Measurements from ENCODE around the gene GALNT16.

GALNT16 gene

DNA sequence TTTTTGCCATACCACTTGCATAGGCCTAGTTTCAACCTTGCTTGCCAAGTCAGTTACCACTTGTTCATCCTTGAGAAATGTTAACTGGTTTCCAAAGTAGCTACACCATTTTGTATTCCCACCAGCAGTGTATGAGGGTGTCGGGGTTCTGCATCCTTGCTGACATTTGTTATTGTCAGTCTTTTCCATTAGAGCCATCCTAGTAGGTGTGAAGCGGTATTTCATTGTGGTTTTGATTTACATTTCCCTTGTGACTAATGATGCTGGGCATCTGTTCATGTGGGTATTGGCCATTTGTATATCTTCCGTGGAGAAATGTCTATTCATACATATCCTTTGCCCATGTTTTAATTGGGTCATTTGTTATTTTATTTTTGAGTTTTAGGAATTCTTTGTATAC lies 27.6 kb upstream of the GALNT16 start:
- no peak overlapping the region for H3K4me3 ChIP-seq (ENCODE audit: low read depth, low read length)
- DNase-seq (ENCODE audit: low read depth): no peak
- TF ChIP-seq, protein P1, sequence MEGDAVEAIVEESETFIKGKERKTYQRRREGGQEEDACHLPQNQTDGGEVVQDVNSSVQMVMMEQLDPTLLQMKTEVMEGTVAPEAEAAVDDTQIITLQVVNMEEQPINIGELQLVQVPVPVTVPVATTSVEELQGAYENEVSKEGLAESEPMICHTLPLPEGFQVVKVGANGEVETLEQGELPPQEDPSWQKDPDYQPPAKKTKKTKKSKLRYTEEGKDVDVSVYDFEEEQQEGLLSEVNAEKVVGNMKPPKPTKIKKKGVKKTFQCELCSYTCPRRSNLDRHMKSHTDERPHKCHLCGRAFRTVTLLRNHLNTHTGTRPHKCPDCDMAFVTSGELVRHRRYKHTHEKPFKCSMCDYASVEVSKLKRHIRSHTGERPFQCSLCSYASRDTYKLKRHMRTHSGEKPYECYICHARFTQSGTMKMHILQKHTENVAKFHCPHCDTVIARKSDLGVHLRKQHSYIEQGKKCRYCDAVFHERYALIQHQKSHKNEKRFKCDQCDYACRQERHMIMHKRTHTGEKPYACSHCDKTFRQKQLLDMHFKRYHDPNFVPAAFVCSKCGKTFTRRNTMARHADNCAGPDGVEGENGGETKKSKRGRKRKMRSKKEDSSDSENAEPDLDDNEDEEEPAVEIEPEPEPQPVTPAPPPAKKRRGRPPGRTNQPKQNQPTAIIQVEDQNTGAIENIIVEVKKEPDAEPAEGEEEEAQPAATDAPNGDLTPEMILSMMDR (IDR thresholded peaks at IDR 0.05; ENCODE audit: insufficient read depth, low read depth, low read length, missing control alignments): no peak

DNA sequence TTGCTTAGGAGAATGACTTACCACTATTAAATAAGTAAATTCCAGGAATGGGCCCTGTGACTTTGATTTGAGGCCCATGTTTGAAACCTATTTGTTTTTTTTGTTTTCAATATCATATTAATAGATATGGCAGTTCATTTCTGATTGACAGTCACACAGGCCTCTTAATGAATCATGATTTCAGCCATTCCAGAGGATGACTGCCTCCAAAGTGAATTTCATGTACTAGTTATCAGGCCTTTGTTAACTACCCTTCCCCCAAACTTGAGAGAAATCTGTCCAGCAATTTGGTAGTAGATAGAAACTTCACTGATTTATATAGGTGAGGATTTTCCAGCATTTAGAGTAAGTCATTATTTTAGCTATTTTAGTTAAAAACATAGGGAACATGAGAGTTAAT lies 25.9 kb upstream of the GALNT16 start:
- TF ChIP-seq, protein P1 (IDR thresholded peaks at IDR 0.05; ENCODE audit: insufficient read depth, low read depth, low read length, missing control alignments): no peak
- H3K4me3 ChIP-seq (ENCODE audit: low read depth, low read length): no peak overlapping the region
- no peak for DNase-seq (ENCODE audit: low read depth)

DNA sequence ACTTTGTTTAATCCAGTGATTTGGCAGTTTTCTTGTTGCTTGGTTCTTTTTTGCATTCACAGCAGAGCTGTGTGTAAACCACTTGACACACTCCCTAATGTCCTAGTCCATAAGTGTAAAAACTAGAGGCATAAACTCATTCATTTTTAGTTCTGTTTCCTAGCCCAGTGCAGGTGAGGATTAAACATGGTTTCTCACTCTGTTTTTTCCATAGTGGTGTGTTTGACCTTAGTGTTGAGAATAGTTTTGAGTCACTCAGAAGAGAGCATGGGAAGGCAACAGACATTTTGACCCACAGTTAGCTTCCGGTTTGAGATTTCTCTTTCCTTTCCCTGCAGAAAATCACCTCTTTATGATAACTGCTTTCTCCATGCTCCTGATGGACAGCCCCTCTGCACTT lies 24.2 kb upstream of the GALNT16 start:
- H3K4me3 ChIP-seq (ENCODE audit: low read depth, low read length): no peak overlapping the region
- no peak for DNase-seq (ENCODE audit: low read depth)
- TF ChIP-seq, protein P1 (IDR thresholded peaks at IDR 0.05; ENCODE audit: insufficient read depth, low read depth, low read length, missing control alignments): no peak

DNA sequence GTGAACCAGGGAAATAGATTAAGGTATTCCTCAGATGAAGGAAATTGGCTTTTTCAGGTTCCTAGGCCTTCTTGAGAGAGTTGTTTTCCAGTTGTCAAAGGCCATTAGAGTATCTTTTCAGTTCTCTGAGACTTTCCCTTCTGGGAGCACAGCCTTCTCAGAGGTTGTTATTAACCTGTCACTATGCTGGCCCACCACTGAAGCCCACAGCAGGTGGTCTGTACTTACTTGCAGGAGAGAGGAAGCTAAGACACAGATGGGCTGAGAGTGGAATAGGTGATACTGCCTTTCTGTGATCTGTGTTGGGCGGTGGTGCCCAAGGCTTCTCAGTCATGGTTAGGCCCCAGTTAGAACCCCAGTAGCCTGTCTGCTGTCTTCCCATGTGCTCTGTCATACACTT lies 22.8 kb upstream of the GALNT16 start:
- no peak for DNase-seq (ENCODE audit: low read depth)
- H3K4me3 ChIP-seq (ENCODE audit: low read depth, low read length): no peak overlapping the region
- TF ChIP-seq, protein P1 (IDR thresholded peaks at IDR 0.05; ENCODE audit: insufficient read depth, low read depth, low read length, missing control alignments): no peak

DNA sequence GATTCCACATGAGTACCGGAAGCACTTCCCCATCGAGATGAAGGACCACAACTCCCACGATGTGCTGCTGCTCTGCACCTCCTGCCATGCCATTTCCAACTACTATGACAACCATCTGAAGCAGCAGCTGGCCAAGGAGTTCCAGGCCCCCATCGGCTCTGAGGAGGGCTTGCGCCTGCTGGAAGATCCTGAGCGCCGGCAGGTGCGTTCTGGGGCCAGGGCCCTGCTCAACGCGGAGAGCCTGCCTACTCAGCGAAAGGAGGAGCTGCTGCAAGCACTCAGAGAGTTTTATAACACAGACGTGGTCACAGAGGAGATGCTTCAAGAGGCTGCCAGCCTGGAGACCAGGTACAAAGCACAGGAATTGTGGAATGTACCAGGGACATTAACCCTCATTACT lies 22.4 kb upstream of the GALNT16 start:
- DNase-seq (ENCODE audit: low read depth): no peak
- H3K4me3 ChIP-seq (ENCODE audit: low read depth, low read length): no peak overlapping the region
- TF ChIP-seq, protein P1 (IDR thresholded peaks at IDR 0.05; ENCODE audit: insufficient read depth, low read depth, low read length, missing control alignments): no peak

DNA sequence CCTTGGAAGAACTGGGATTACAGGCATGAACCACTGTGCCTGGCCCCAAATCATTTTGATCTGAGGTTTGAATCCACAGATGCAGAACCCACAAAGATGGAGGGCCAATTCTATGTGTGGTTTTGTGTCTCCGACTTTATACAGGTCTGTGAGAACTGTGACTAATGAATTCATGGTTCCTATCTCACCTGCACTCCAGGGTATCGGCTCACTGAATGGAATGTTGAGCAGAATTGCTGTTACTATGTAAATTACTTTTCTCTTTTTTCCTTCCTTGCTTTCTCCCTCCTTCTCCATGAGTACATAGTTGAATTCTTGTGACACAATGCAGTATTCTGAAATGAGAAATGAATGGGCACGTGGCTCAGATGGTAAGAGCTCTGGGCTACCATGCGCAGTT lies 21.1 kb upstream of the GALNT16 start:
- TF ChIP-seq, protein P1 (IDR thresholded peaks at IDR 0.05; ENCODE audit: insufficient read depth, low read depth, low read length, missing control alignments): no peak
- no peak for DNase-seq (ENCODE audit: low read depth)

DNA sequence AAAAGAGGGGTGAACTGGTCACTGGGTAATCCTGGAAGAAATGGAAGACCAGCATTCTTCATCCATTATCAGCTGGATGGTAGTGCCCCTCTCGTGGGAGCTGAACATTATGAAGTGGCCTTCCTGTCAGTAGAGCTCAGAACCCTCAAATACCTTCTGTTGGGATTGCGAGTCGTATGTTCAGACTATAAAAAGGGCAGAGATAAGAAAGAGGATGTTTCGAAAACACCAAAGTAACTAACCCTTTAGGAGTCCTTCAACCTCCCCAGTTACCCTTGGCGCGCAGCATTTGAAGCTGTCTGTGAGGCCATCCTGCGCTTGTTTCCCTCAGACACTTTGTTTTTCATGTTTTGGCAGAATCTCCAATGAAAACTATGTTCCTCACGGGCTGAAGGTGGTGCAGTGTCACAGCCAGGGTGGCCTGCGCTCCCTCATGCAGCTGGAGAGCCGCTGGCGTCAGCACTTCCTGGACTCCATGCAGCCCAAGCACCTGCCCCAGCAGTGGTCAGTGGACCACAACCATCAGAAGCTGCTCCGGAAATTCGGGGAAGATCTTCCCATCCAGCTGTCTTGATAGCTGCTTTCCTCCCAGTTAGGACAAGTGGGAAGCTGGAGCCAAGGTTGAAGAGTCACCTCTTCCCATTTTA lies 19.3 kb upstream of the GALNT16 start:
- DNase-seq (ENCODE audit: low read depth): no peak
- TF ChIP-seq, protein P1 (IDR thresholded peaks at IDR 0.05; ENCODE audit: insufficient read depth, low read depth, low read length, missing control alignments): no peak

More for the DNA sequence above, 21.1 kb upstream of the GALNT16 start:
- no peak overlapping the region for H3K4me3 ChIP-seq (ENCODE audit: low read depth, low read length)

More for the DNA sequence above, 19.3 kb upstream of the GALNT16 start:
- no peak overlapping the region for H3K4me3 ChIP-seq (ENCODE audit: low read depth, low read length)

Data from GM12865 (cell line).